ENCODE data around the gene ZNF335.
"Not testable (repeated sequence)": the region's sequence is repeated elsewhere in the genome, so short reads cannot be mapped to it uniquely, and the experiment has no call there.

Gene ZNF335

DNA sequence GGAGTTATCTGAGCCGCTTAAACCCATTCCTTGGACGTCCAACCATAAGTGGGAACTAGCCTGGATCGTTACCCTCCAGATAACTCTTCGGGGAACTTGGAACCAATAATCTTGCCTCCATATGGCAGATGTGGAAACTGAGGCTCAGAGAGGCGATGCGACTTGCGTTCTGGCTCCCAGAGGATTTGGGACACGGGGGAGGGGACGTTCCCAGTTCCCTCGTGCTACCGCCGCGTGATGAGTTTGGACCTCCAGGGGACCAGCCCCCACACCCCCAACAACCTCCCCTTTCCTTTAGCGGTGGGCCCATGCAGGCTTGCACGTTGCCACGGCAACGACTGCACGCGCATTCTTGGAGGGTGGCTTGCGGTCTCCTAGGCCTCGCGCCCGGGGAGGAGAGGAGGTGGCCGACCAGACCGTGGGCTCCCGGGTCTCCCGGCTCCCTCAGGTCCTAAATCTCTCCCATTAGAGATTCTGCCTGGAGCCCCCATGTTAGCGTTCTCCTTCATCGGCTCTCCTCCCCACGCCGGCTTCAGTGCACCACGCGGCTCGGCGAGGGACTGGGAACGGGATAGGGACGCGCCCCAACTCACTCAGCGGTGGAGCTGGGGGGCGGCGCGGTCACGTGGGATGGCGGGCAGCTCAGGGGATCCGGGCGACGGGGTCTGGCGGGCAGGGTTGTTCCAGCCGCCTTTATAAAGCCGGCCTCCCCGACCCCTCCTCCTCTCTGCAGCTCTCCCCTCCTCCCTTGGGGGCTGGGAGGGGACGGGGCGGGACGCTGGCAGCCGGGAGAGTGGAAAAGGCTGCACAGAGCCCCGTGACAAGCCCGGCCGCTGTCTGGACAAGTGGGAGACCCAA lies 60.3 kb downstream of the ZNF335 start, which contains the start of gene PLTP:
TSS of gene PLTP (minus strand) at position 670 of the 858 bp plus-strand sequence. CDS start 703 bp downstream, outside the sequence.
- peak; percentile 80 for DNase-seq

DNA sequence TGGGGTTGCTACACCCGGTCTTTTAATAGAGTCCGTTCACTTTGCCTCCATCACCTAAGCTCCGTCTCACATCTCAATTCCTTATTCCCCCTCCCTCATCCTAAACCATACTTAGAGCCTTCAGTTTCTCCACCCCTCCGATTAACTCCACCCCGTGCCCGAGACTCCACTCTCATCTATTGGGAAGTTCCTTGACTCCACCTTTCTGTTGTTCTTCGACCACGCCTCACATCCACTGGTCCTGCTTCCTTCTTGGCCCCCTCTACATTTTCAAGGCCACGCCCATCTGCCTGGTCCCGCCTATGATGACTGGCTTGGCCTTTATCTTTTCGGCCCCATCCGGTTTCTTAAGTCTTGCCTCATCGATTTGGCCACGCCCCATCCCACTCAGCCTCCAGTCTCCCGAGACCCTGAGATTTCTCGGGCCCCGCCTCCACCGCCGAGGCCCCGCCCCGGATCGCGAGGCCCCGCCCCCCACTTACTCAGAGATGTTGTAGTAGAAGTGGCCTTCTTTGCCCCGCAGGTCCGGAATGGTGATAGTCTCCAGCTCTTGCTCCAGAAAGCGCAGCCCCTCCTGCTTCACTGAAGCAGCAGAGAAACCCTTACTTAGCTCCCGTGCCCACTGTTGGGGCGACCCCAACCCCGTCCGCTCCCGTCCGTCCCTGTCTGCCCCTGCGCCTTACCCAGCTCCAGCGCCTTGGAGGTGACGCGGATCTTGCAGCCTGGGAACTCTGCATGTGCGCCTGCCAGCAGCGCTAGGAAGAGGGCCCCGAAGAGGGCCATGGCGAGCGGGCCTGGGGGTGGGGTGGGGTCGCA lies 61.1 kb downstream of the ZNF335 start:
- DNase-seq: peak; percentile 85

DNA sequence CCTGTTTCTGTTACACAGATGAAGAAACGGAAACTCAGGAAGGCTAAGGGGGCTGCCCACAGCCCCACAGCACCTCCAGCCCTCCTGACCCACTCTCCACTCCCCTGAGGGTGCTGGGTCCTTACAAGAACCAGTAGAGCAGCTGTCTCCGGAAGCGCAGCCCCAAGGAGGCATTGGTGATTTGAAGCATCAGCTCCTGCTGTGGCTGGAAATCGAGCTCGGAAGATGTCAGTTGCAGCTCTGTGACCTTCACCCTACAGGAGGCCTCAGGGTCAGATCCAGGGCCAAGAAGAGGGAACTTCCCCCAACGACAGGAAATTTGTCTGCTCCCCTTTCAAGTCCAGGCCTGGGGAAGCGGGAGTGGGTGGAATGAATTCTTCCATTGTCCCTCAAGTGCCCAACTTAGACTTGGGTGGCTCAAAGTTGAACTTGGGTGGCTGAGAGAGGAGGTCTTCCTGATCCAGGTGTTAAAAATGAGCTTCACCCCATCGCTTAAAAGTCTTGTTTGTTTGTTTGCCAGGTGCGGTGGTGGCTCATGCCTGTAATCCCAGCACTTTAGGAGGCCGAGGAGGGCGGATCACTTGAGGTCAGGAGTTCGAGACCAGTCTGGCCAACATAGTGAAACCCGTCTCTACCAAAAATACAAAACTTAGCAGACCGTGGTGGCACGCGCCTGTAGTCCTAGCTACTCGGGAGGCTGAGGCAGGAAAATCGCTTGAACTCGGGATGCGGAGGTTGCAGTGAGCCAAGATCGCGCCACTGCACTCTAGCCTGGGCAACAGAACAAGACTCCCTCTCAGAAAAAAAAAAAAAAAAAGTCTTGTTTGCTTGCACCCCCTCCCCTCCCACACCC lies 62.0 kb downstream of the ZNF335 start:
- no peak for DNase-seq

DNA sequence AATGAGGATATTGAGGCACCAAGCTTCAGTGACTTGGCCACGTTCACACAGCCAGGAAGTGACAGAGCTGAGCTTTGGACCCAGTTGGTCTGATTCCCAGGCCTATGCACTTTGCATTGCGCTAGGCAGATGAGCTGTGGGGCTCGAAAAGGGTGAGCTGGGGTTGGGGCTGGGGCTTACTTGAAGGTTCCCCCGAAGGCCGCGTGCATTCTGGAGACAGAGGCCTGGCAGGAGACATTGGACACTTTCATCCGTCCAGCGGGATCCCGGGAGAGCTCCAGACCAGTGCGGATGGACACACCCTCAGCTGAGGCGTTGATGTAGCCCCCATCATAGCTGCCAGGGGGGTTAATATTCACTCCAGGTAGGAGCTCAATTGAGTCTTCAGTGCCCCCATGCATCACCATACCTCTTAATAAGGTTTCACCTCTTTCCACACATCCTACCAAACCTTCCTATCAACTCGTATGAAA lies 62.6 kb downstream of the ZNF335 start:
- no peak for DNase-seq

DNA sequence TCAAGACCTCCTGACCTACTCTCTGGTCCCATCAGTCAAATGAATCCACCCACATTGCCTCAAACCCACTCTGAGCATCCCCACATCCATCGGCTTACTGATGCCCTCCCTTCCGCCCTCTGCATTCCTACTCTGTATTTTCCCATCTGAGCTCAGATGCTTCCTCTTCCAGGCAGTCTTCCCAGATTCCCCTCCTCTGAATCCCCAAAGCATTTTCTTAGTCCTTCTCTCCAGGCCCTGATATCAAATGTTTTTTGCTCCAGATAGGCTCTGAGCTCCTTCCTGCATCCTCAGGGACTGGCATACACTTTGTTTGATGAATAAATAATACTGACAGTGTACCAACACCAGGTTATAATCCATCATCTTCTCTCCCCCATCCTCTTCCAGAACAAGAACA lies 63.9 kb downstream of the ZNF335 start:
- no peak for DNase-seq

DNA sequence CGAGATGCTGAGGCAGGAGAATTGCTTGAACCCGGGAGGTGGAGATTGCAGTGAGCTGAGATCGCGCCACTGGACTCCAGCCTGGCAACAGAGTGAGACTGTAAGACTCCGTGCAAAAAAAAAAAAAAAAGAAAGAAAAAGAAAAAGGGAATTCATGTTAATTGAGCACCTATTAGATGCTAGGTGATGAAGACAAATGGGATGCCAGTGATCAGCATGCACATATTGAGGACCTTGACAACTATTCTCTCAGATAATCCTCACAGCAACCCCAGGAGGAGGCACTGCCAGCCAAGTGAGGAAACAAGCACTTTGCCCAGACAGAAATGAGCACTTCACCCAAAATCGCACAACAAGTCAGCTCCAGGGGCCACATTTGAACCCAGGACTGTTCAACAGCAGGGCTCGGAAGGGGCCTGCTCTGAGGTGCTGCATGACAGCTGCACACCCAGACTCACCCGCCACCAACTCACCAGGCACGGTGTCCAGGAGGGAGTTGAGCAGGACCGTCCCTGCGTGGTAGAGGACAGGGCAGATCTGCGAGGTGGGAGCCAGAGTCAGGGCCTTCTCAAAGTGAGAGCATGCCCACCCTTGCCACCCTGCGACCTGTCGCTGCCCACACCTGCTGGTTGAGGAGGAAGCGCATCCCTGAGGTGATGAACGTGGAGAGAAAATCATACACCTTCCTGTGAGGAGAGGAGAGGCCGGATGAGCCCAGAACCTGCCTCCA lies 64.6 kb downstream of the ZNF335 start:
- no peak for DNase-seq

DNA sequence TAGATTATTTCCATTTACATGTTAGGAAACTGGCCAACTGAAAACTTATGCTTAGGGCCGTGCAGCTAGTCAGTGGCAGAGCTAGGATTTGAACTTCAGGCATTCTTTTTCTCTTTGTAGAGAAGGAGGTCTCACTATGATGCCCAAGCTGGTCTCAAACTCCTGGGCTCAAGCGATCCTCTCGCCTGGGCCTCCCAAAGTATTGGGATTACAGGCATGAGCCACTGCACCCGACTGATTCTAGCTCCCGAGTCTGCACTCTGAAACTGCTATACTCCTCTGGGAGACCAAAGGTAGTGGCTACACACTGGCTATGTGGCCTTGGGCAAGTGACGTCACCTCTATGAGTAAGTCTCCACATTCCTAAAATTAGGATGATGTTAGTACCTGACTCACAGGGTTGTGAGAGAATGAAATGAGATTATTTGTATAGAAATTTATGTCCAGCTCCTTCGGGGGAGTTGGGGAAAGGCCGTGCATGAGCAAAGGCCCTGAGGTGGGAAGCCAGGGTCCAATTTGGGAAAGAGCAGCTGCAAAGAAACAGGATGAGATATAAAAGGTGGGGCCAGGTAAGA lies 66.4 kb downstream of the ZNF335 start:
- DNase-seq: no peak

DNA sequence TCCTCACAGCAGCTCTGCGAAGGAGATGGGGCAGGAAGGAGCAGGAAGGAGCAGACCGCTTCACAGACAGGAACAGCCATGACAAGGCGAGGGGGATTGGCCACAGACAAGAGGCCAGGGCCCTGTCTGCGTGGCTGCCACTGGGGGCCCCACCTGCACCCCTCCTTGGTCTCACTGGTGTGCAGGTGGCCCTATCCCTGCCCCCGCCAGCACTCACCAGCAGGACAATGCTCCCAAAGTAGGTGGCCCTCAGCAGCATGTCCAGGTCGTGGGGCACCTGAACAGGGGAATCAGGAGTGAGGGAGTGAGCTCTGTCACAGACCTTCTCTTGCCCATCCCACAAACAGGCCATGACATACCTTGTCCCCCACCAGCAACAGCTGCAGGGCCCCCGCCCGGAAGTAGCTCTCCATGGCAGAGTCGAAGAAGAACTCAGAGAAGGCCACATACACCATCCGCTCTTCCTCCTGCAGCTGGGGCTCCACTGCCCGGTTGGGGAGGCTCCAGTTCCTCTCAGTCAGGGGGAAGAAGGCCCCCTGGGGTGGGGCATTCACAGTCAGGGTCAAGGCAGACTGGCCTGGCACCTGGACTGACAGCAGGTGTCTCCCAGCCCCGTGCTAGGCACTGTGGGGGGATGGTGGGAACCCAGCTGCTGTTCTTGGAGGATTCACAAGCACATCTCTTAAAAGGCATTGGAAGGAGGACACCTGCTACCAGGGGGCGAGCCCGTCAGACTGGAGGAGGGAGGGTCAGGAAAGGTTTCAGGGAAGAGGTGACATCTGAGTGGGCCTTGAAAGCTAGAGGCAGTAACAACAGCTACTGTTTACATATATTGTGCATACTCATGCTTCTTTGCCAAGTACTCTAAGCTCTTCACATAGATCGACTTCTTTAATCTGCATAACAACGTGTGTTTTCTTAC lies 67.2 kb downstream of the ZNF335 start:
- no peak for DNase-seq

DNA sequence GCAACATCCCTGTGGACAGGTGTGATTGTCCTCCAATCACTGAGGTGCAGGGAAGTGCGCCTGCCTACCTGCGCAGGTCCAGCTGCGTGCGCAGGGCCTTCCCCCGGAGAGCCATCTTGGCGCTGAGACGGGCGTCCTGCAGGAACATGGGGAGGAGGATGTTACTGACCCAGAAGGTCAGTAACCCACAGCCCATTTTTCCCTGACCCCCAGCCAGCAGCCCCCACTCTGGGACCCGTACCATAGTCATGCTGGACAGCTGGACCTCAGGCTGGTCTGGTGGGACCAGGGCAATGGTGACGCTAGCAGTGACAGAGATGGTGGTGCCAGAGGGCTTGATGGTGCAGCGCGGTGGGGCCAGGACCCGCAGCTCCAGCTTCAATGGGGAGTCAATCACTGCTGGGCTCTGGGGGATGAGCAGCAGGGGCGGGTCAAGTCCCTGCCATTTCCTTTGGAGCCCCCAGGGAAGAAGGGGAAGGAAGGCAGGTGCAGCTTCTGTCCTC lies 69.8 kb downstream of the ZNF335 start:
- no peak for DNase-seq

DNA sequence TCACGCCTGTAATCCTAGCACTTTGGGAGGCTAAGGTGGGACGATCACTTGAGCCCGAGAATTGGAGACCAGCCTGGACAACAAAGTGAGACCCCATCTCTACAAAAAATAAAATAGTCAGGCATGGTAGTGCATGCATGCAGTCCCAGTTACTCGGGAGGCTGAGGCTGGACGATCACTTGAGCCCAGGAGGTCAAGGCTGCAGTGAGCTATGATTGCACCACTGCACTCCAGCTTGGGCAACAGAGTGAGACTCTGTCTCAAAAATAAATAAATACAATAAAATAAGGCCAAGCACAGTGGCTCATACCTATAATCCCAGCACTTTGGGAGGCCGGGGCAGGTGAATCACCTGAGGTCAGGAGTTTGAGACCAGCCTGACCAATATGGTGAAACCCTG lies 70.7 kb downstream of the ZNF335 start:
- DNase-seq: not testable (repeated sequence)

DNA sequence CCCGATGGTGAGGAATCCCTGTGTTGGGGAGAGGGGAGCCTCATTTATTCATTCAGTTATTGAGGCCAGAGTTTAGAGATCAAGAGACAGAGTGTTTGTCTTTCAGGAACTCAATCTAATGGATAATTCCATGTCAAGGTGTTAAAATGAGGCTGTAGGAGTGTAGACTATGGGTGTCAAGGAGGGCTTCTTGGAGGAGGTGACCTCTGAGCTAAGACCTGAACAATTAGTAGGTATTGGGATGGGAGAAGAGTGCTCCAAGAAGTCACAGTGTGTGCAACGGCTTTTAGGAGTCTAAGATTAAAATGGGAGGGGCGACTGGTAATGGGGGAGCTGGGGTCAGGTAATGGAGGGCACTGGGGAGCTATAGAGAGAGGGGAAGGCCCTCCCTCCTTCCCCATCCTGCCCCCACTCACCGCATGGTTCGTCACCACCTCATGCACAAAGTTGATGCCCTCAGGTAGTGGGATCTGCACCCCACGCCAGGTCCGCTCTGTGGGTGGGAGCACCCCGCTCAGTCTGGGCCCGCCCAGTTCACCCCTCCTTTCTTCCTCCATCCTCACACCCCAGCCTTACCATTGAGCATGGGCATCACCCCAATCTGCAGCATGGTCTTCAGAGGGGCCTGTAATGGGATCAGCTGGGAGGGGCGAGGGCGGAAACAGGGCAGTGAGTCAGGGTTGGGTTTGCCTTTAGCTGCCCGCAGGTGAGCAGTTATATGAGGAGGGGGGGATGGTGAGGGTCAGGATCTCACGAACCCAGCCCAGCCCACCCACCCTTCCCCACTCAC lies 72.8 kb downstream of the ZNF335 start:
- DNase-seq: no peak
